GM13977 (cell line): ENCODE measurements around the gene ZMYM5.
"Not testable (repeated sequence)": the region's sequence is repeated elsewhere in the genome, so short reads cannot be mapped to it uniquely, and the experiment has no call there.

Experiments used
- DNase-seq: peaks from one replicate; pipeline ENCODE4 v3.0.0; 2012; ENCODE audit warnings: low spot score
- CTCF ChIP-seq: IDR thresholded peaks from 2 replicates; pipeline ENCODE4 v1.5.1; 2012; ENCODE audit warnings: mild to moderate bottlenecking, control low read depth; ENCODE audit not compliant: insufficient read depth; ENCODE audit errors: extremely low read depth, missing control alignments
- in situ Hi-C: fragments of 300-500 bp; cut with MboI; formaldehyde crosslinking; loops from one replicate; pipeline ENCODE4 v1.12.0; 2022; ENCODE audit warnings: low sequenced_read_pairs, low pct_unique_long_range_greater_than_20kb, mixed read lengths, inconsistent platforms; ENCODE audit not compliant: unreplicated experiment

Gene ZMYM5

GRCh38 chr13:19818223-19818842, 45.1 kb downstream of the ZMYM5 start:
- in situ Hi-C loops = no loop called here
- peak; percentile 44 for TF ChIP-seq CTCF
- no peak for DNase-seq

GRCh38 chr13:19817510-19818158, 45.8 kb downstream of the ZMYM5 start:
- no peak for TF ChIP-seq CTCF
- in situ Hi-C loops = no loop called here
- no peak for DNase-seq

GRCh38 chr13:19817106-19817505, 46.3 kb downstream of the ZMYM5 start:
- in situ Hi-C loops = no loop called here
- TF ChIP-seq CTCF = no peak
- DNase-seq = no peak

- in situ Hi-C loops, DNase-seq: not testable (repeated sequence)
These were observed 47.6 kb downstream of the ZMYM5 start for GRCh38 chr13:19815842-19816241.

GRCh38 chr13:19810996-19811881, 52.2 kb downstream of the ZMYM5 start:
- in situ Hi-C loops = no loop called here
- DNase-seq = no peak
- TF ChIP-seq CTCF = no peak

GRCh38 chr13:19810151-19810550, 53.3 kb downstream of the ZMYM5 start:
- no peak for TF ChIP-seq CTCF
- DNase-seq = no peak
- in situ Hi-C loops = no loop called here

GRCh38 chr13:19805765-19806164, 57.7 kb downstream of the ZMYM5 start:
- DNase-seq = no peak
- in situ Hi-C loops = no loop called here
- TF ChIP-seq CTCF = no peak
